Measurements from ENCODE around the gene DEDD. TPM values are rescaled to one million over a fixed set of nuclear protein-coding genes. Genes with fewer than 3 reads are reported as not detected.

DEDD gene
- total RNA-seq, 4 donors from 2014 or later: 40.2 to 60.2 (median 46.3) TPM

GRCh38 chr1:161114556-161114955 lies 17.9 kb downstream of the DEDD start:
- Histone ChIP-seq H3K27ac (peak overlapping the region in 3 of 4 donors; percentile 90 to 100 (median 99)), H3K27me3 (no peaks in the 10 kb centered on the region), H3K4me3 (no peak overlapping the region), H3K4me1 (peaks cover 53 to 57% of the 10 kb centered on the region in 2 donors), H3K36me3 (no peaks in the 10 kb centered on the region), H3K9me3 (no peaks in the 10 kb centered on the region)
- no peak for DNase-seq
- TF ChIP-seq CTCF (IDR thresholded peaks at IDR 0.05 in 4 of 5, conservative IDR thresholded peaks at IDR 0.05 in 1 of 5) (no peak), POLR2A (IDR thresholded peaks at IDR 0.05) (no peak)
- intact Hi-C loops (cut with DNase I; ENCODE audit: low total_unique reads) (no loop called here), in situ Hi-C loops (cut with MboI; ENCODE audit: low sequenced_read_pairs in 4 of 4) (no loop called here)
- no peak for ATAC-seq

GRCh38 chr1:161113915-161114314 lies 18.6 kb downstream of the DEDD start:
- H3K4me1 ChIP-seq: peaks cover 47 to 51% of the 10 kb centered on the region in 2 donors
- no peak for DNase-seq
- H3K27ac ChIP-seq: no peak overlapping the region
- in situ Hi-C loops (cut with MboI; ENCODE audit: low sequenced_read_pairs in 4 of 4) (no loop called here), intact Hi-C loops (cut with DNase I; ENCODE audit: low total_unique reads) (no loop called here)
- H3K36me3 ChIP-seq: no peaks in the 10 kb centered on the region
- no peak overlapping the region for H3K4me3 ChIP-seq
- no peak for ATAC-seq
- H3K9me3 ChIP-seq: no peaks in the 10 kb centered on the region
- no peaks in the 10 kb centered on the region for H3K27me3 ChIP-seq
- TF ChIP-seq CTCF (IDR thresholded peaks at IDR 0.05 in 4 of 5, conservative IDR thresholded peaks at IDR 0.05 in 1 of 5) (no peak), POLR2A (IDR thresholded peaks at IDR 0.05) (no peak)

- no peak overlapping the region for H3K27ac ChIP-seq
- DNase-seq (no peak), ATAC-seq (no peak)
- no peaks in the 10 kb centered on the region for H3K36me3 ChIP-seq
- intact Hi-C loops (cut with DNase I; ENCODE audit: low total_unique reads) (no loop called here), in situ Hi-C loops (cut with MboI; ENCODE audit: low sequenced_read_pairs in 4 of 4) (no loop called here)
- no peaks in the 10 kb centered on the region for H3K27me3 ChIP-seq
- no peak for TF ChIP-seq POLR2A (IDR thresholded peaks at IDR 0.05)
- TF ChIP-seq CTCF (IDR thresholded peaks at IDR 0.05 in 4 of 5, conservative IDR thresholded peaks at IDR 0.05 in 1 of 5): no peak
- H3K4me1 ChIP-seq: peaks cover 33 to 37% of the 10 kb centered on the region in 2 donors
- no peaks in the 10 kb centered on the region for H3K9me3 ChIP-seq
- no peak overlapping the region for H3K4me3 ChIP-seq
Observed at GRCh38 chr1:161111527-161111926, 20.9 kb downstream of the DEDD start.

GRCh38 chr1:161111117-161111516 lies 21.4 kb downstream of the DEDD start:
- DNase-seq (no peak), ATAC-seq (no peak)
- Histone ChIP-seq H3K27ac (no peak overlapping the region), H3K9me3 (no peaks in the 10 kb centered on the region), H3K4me3 (no peak overlapping the region), H3K4me1 (peaks cover 29 to 33% of the 10 kb centered on the region in 2 donors), H3K36me3 (no peaks in the 10 kb centered on the region), H3K27me3 (no peaks in the 10 kb centered on the region)
- in situ Hi-C loops (cut with MboI; ENCODE audit: low sequenced_read_pairs in 4 of 4): no loop called here
- no peak for TF ChIP-seq POLR2A (IDR thresholded peaks at IDR 0.05)
- TF ChIP-seq CTCF (IDR thresholded peaks at IDR 0.05 in 4 of 5, conservative IDR thresholded peaks at IDR 0.05 in 1 of 5): no peak
- intact Hi-C loops (cut with DNase I; ENCODE audit: low total_unique reads): no loop called here

- Histone ChIP-seq H3K4me3 (no peak overlapping the region), H3K36me3 (peaks cover 0 to 12% of the 10 kb centered on the region in 2 donors), H3K27ac (no peak overlapping the region), H3K4me1 (no peaks in the 10 kb centered on the region), H3K9me3 (no peaks in the 10 kb centered on the region), H3K27me3 (no peaks in the 10 kb centered on the region)
- in situ Hi-C loops (cut with MboI; ENCODE audit: low sequenced_read_pairs in 4 of 4): no loop called here
- ATAC-seq (no peak), DNase-seq (no peak)
- intact Hi-C loops (cut with DNase I; ENCODE audit: low total_unique reads): no loop called here
- TF ChIP-seq CTCF (IDR thresholded peaks at IDR 0.05 in 4 of 5, conservative IDR thresholded peaks at IDR 0.05 in 1 of 5): no peak
- TF ChIP-seq POLR2A (IDR thresholded peaks at IDR 0.05): no peak
Observed at GRCh38 chr1:161106431-161106830, 26.0 kb downstream of the DEDD start.

Measured in gastrocnemius medialis (tissue), 4 donors.